ENCODE measurements around the gene PRKAR2A. TPM values are rescaled to one million over a fixed set of nuclear protein-coding genes. Genes with fewer than 3 reads are reported as not detected.

Gene PRKAR2A
- polyA plus RNA-seq, 3 donors, result 7.5 to 13.0 (median 12.3) TPM

DNA sequence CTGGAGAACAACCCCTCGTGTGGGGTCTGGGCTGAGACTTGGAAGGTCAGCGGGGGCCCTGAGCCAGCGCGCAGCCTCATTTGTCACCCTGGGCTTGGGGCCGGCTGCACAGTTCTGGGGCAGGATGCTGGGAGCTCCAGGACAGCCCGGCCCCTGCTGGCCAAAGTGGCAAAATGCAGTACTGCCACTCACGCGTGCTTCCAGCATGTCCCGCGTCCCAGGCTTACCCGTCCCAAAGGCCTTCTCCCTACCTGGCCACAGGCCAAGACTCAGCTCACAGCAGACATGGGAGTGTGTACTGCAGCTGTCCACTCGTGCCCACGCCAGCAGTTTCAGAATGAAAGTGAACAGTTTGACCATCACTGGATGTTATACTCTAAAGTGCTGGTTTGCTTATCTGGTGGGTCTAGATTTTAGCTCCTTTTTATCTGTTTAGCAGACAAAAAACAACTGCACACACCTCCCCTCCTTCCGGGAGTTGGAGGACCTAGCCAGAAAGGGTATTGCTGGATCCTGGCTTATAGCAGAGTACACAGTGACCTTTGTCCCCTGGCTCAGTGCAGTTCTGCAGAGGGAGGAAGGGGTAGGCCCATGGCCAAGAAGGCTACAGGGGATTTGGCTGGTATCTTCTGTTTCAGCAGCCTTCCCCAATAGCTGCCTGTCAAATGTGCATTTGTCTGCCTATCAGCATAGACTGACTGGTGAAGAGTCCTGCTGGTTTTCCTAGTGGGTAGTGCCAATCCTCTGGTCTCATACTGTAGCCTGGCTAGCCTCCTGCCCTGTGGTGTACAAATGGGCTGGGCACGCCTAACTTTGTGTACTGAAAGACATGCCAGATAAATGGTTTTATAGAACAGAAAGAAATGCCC lies 107.5 kb downstream of the PRKAR2A start:
- WGBS (ENCODE audit: insufficient coverage), result 28% methylated on average over 12 of the region's 15 CpGs

DNA sequence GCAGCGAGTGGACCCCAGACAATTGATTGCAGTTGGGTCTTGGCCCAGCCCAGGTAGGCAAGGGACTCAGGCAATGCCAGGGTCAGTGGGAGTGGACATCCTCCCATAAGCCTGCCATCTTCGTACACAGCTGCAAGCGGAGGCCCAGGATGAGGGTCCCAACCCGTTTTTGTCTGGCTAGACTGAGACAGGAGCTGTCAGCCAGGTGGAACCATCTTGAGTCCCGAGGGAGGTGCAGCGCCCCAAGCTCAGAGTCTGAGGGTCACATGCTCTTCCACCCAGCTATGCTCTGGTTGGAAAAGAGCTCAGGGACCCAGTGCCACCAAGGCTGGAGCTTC lies 108.1 kb downstream of the PRKAR2A start:
- Histone ChIP-seq H4K20me1 (ENCODE audit: insufficient read depth, low read length) (no peaks in the 10 kb centered on the region), H3K79me2 (ENCODE audit: insufficient read depth, low read length) (no peaks in the 10 kb centered on the region), H2AFZ (ENCODE audit: insufficient read depth, low read depth, low read length, poor library complexity, severe bottlenecking) (peak overlapping the region; percentile 65), H3K27ac (ENCODE audit: low read depth in 1 of 2, low read length in 2 of 2) (no peak overlapping the region), H3K9ac (ENCODE audit: insufficient read depth, low read length, poor library complexity, severe bottlenecking) (no peak overlapping the region), H3K36me3 (replicated peaks in 1 of 2; ENCODE audit: control insufficient read depth in 1 of 2, insufficient read depth in 2 of 2, low read length in 2 of 2) (no peaks in the 10 kb centered on the region), H3K9me3 (replicated peaks in 1 of 2; ENCODE audit: control insufficient read depth in 1 of 2, insufficient read depth in 1 of 2, low read length in 2 of 2) (no peaks in the 10 kb centered on the region), H3K27me3 (ENCODE audit: control insufficient read depth in 2 of 2, insufficient read depth in 2 of 2, low read length in 2 of 2) (no peaks in the 10 kb centered on the region), H3K4me1 (ENCODE audit: control insufficient read depth in 1 of 2, insufficient read depth in 2 of 2, low read length in 2 of 2) (peaks cover 27 to 28% of the 10 kb centered on the region in 2 donors), H3K4me2 (replicated peaks; ENCODE audit: extremely low read depth, low read length, poor library complexity, severe bottlenecking) (peak overlapping the region; percentile 46), H3K4me3 (replicated peaks in 1 of 3; ENCODE audit: low read depth in 2 of 3, low read length in 3 of 3) (no peak overlapping the region)
- H3K4me1 Mint-ChIP-seq, result peaks cover 30% of the 10 kb centered on the region
- H3K27ac Mint-ChIP-seq, result no peak overlapping the region
- H3K9me3 Mint-ChIP-seq, result peaks cover 0 to 1% (median 0%) of the 10 kb centered on the region in 7 donors
- peaks cover 1 to 3% (median 2%) of the 10 kb centered on the region in 3 donors for H3K27me3 Mint-ChIP-seq (ENCODE audit: low read depth in 3 of 3)
- TF ChIP-seq, protein P1, sequence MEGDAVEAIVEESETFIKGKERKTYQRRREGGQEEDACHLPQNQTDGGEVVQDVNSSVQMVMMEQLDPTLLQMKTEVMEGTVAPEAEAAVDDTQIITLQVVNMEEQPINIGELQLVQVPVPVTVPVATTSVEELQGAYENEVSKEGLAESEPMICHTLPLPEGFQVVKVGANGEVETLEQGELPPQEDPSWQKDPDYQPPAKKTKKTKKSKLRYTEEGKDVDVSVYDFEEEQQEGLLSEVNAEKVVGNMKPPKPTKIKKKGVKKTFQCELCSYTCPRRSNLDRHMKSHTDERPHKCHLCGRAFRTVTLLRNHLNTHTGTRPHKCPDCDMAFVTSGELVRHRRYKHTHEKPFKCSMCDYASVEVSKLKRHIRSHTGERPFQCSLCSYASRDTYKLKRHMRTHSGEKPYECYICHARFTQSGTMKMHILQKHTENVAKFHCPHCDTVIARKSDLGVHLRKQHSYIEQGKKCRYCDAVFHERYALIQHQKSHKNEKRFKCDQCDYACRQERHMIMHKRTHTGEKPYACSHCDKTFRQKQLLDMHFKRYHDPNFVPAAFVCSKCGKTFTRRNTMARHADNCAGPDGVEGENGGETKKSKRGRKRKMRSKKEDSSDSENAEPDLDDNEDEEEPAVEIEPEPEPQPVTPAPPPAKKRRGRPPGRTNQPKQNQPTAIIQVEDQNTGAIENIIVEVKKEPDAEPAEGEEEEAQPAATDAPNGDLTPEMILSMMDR (IDR thresholded peaks at IDR 0.05), result no peak
- WGBS (ENCODE audit: insufficient coverage), result 89% methylated on average over 5 of the region's 6 CpGs
- DNase-seq, result no peak
- H3K36me3 Mint-ChIP-seq, result peaks cover 0 to 5% of the 10 kb centered on the region in 2 donors
- intact Hi-C loops (cut with micrococcal nuclease), result no loop called here
- peak overlapping the region in 1 of 2 donors; percentile 55 for H3K4me3 Mint-ChIP-seq

More for the DNA sequence above, 107.5 kb downstream of the PRKAR2A start:
- Mint-ChIP-seq H3K36me3 (peaks cover 4 to 5% of the 10 kb centered on the region in 2 donors), H3K4me1 (peaks cover 28% of the 10 kb centered on the region), H3K4me3 (peak overlapping the region in 1 of 2 donors; percentile 57), H3K27ac (peak overlapping the region in 3 of 7 donors; percentile 64 to 70 (median 69)), H3K27me3 (ENCODE audit: low read depth in 3 of 3) (peaks cover 1 to 3% (median 2%) of the 10 kb centered on the region in 3 donors), H3K9me3 (no peaks in the 10 kb centered on the region)
- Histone ChIP-seq H3K27me3 (ENCODE audit: control insufficient read depth in 2 of 2, insufficient read depth in 2 of 2, low read length in 2 of 2) (no peaks in the 10 kb centered on the region), H3K9ac (ENCODE audit: insufficient read depth, low read length, poor library complexity, severe bottlenecking) (no peak overlapping the region), H3K4me2 (replicated peaks; ENCODE audit: extremely low read depth, low read length, poor library complexity, severe bottlenecking) (peak overlapping the region; percentile 46), H4K20me1 (ENCODE audit: insufficient read depth, low read length) (no peaks in the 10 kb centered on the region), H3K4me3 (replicated peaks in 1 of 3; ENCODE audit: low read depth in 2 of 3, low read length in 3 of 3) (no peak overlapping the region), H3K9me3 (replicated peaks in 1 of 2; ENCODE audit: control insufficient read depth in 1 of 2, insufficient read depth in 1 of 2, low read length in 2 of 2) (no peaks in the 10 kb centered on the region), H3K79me2 (ENCODE audit: insufficient read depth, low read length) (no peaks in the 10 kb centered on the region), H3K4me1 (ENCODE audit: control insufficient read depth in 1 of 2, insufficient read depth in 2 of 2, low read length in 2 of 2) (peaks cover 27 to 28% of the 10 kb centered on the region in 2 donors), H3K27ac (ENCODE audit: low read depth in 1 of 2, low read length in 2 of 2) (no peak overlapping the region), H2AFZ (ENCODE audit: insufficient read depth, low read depth, low read length, poor library complexity, severe bottlenecking) (peak overlapping the region; percentile 65), H3K36me3 (replicated peaks in 1 of 2; ENCODE audit: control insufficient read depth in 1 of 2, insufficient read depth in 2 of 2, low read length in 2 of 2) (no peaks in the 10 kb centered on the region)
- peak; percentile 47 to 69 (median 59) for DNase-seq
- TF ChIP-seq, protein P1 (IDR thresholded peaks at IDR 0.05), result peak; percentile 85
- intact Hi-C loops (cut with micrococcal nuclease), result no loop called here
